K562 (cell line): ENCODE data around the gene EPDR1. TPM values are rescaled to one million over a fixed set of nuclear protein-coding genes. Genes with fewer than 3 reads are reported as not detected.

Experiments
- ATAC-seq: fragments of 200-7000 bp; cut with Tn5 transposase; 3 replicates; pipeline ENCODE4 v1.9.1; 2020; ENCODE audit warnings: moderate library complexity
- BruUV-seq: library from RNA; stranded (reverse); fragments of 400-500 nt; replicated peaks from 2 replicates; lab custom pipeline; 2021; lab: Mats Ljungman, UMichigan
- CTCF ChIA-PET: fragments of 300-600 bp; formaldehyde crosslinking; extraction: SDS; loops from one replicate; lab custom pipeline; 2021; ENCODE audit warnings: low intra/inter-chr PET ratio; lab: Yijun Ruan, JAX
- POLR2A ChIA-PET: fragments of 300-600, 350-650 bp; sonication (Branson Sonifier 250); formaldehyde crosslinking; extraction: SDS; loops from one replicate; lab custom pipeline; 2021; ENCODE audit warnings: antibody characterized with exemption, inconsistent platforms; lab: Yijun Ruan, JAX
- DNase-seq, 4 experiments: peaks; one replicate each; pipeline versions ENCODE4 v3.0.0 to v3.0.0-alpha.2; 2011 to 2018; ENCODE audit warnings: low spot score in 3 of 4, mixed read lengths in 3 of 4; ENCODE audit errors: extremely low read depth in 1 of 4
- FAIRE-seq: peaks from 2 replicates; lab custom pipeline; 2011; peaks lifted over from hg19 to GRCh38; lab: Jason Lieb, UNC
- H2AFZ ChIP-seq: 2 replicates; pipeline ENCODE4 v1.6.0; 2011; ENCODE audit warnings: low read depth, low read length, control low read depth, inconsistent platforms
- H3K27ac ChIP-seq: fragments of 200-600 bp; 3 replicates; pipeline ENCODE4 v1.8.0; 2011; ENCODE audit warnings: low read depth, mild to moderate bottlenecking, control low read depth, inconsistent platforms, low read length, moderate library complexity, mixed read lengths; ENCODE audit errors: extremely low read depth
- H3K27me3 ChIP-seq, 2 experiments: fragments of 300-600 bp in 1 of 2; 2 replicates in 1 of 2; 3 replicates in 1 of 2; pipeline versions ENCODE4 v1.6.0 to v1.8.0; 2011; ENCODE audit warnings: inconsistent platforms in 2 of 2, low read length in 2 of 2, mild to moderate bottlenecking in 1 of 2, mixed read lengths in 1 of 2, moderate library complexity in 1 of 2; ENCODE audit not compliant: control insufficient read depth in 2 of 2, insufficient read depth in 2 of 2
- H3K36me3 ChIP-seq: fragments of 300-600 bp; 3 replicates; pipeline ENCODE4 v1.8.0; 2011; ENCODE audit warnings: mild to moderate bottlenecking, low read length, inconsistent platforms; ENCODE audit not compliant: control insufficient read depth, insufficient read depth
- H3K4me1 ChIP-seq, 2 experiments: fragments of 200-600 bp in 1 of 2; replicated peaks in 1 of 2; 2 replicates in 1 of 2; 3 replicates in 1 of 2; pipeline versions ENCODE4 v1.5.1 to v1.8.0; 2011; ENCODE audit warnings: inconsistent platforms in 2 of 2, low read length in 2 of 2, mild to moderate bottlenecking in 1 of 2, mixed read lengths in 1 of 2, moderate library complexity in 1 of 2; ENCODE audit not compliant: control insufficient read depth in 2 of 2, insufficient read depth in 2 of 2
- H3K4me2 ChIP-seq: 2 replicates; pipeline ENCODE4 v1.6.1; 2011; ENCODE audit warnings: low read length, control low read depth, inconsistent platforms, mixed read lengths; ENCODE audit not compliant: insufficient read depth
- H3K4me3 ChIP-seq: fragments of 200-600 bp; sonication (generic), shearing (Covaris generic); 2 replicates; pipeline ENCODE4 v1.5.1; 2016; ENCODE audit warnings: control low read depth, inconsistent platforms
- H3K79me2 ChIP-seq: fragments of 200-600 bp; 3 replicates; pipeline ENCODE4 v1.8.0; 2011; ENCODE audit warnings: low read length, inconsistent platforms; ENCODE audit not compliant: control insufficient read depth, insufficient read depth
- H3K9ac ChIP-seq, 2 experiments: 2 replicates each; pipeline versions ENCODE4 v1.6.0 to v1.6.1; 2011; ENCODE audit warnings: low read depth in 2 of 2, low read length in 2 of 2, control low read depth in 1 of 2, inconsistent platforms in 1 of 2, mild to moderate bottlenecking in 1 of 2, mixed read lengths in 1 of 2; ENCODE audit not compliant: insufficient read depth in 1 of 2
- H3K9me1 ChIP-seq: one replicate; pipeline ENCODE4 v1.6.0; 2011; ENCODE audit warnings: inconsistent platforms, mild to moderate bottlenecking, low read length, moderate library complexity; ENCODE audit not compliant: control insufficient read depth, insufficient read depth
- H3K9me3 ChIP-seq: replicated peaks from 2 replicates; pipeline ENCODE4 v1.5.1; 2011; ENCODE audit warnings: low read depth, low read length, inconsistent platforms; ENCODE audit not compliant: control insufficient read depth, insufficient read depth
- H4K20me1 ChIP-seq: replicated peaks from 2 replicates; pipeline ENCODE4 v1.6.1; 2011; ENCODE audit warnings: low read length, inconsistent platforms, mixed read lengths; ENCODE audit not compliant: control insufficient read depth, insufficient read depth
- BCLAF1 ChIP-seq, 2 experiments: fragments of 450-650 bp in 1 of 2; IDR thresholded peaks; 2 replicates each; pipeline ENCODE4 v1.6.1; 2011 to 2017; ENCODE audit warnings: low read depth in 2 of 2, antibody characterized with exemption in 1 of 2, borderline replicate concordance in 1 of 2, low read length in 1 of 2, mild to moderate bottlenecking in 1 of 2, mixed read lengths in 1 of 2; ENCODE audit not compliant: control insufficient read depth in 1 of 2
- PYGO2 ChIP-seq: fragments of 450-650 bp; IDR thresholded peaks from 2 replicates; pipeline ENCODE4 v1.6.1; 2016; ENCODE audit warnings: mild to moderate bottlenecking, missing genetic modification characterization, moderate library complexity, missing compliant biosample characterization
- ZFP91 ChIP-seq: sonication (generic); formaldehyde crosslinking; IDR thresholded peaks from 2 replicates; pipeline ENCODE4 v1.8.0; 2022; ENCODE audit warnings: mild to moderate bottlenecking, missing genetic modification reagents
- WGBS: fragments of 100-300 bp; shearing (Covaris generic); methylation state at CpG from one replicate; pipeline ENCODE4 v1.1.6; 2016; ENCODE audit warnings: low coverage, mixed read lengths; ENCODE audit not compliant: insufficient coverage; ENCODE audit errors: missing lambda C conversion rate; 5-methylcytosine and 5-hydroxymethylcytosine counted together
- in situ Hi-C: fragments of 300-500 bp; cut with MboI; formaldehyde crosslinking; loops from 4 replicates; pipeline ENCODE4 v1.15.0; 2018; ENCODE audit warnings: inconsistent platforms, mixed read lengths
- intact Hi-C: fragments of 100-400 bp; cut with micrococcal nuclease; formaldehyde crosslinking; loops from 2 replicates; pipeline ENCODE4 v1.14.2; 2022
- polyA plus RNA-seq, 8 experiments: library from polyadenylated mRNA; depleted of rRNA in 4 of 8; stranded (reverse) in 5 of 8; unstranded in 3 of 8; fragments of >200 nt; fragmentation: Nextera tagmentation in 2 of 8; fragmentation: Illumina TruSeq in 1 of 8; extraction: Ambion mirVana in 2 of 8; extraction: Trizol in 1 of 8; gene quantifications; 2 replicates each; pipeline versions ENCODE4 v1.2.1 to v1.2.3, GENCODE V29; 2011 to 2014; ENCODE audit warnings: inconsistent platforms in 1 of 8, missing spikeins in 1 of 8
- total RNA-seq, 7 experiments: library from RNA; depleted of rRNA in 6 of 7; stranded (reverse); fragments of >200 nt in 6 of 7; fragmentation: Illumina TruSeq in 2 of 7; extraction: Trizol in 2 of 7; gene quantifications; 2 replicates each; pipeline versions ENCODE4 v1.2.1 to v1.2.3, GENCODE V29; 2011 to 2021; ENCODE audit warnings: low replicate concordance in 1 of 7

Gene EPDR1
- total and polyA plus RNA-seq, 9 of the 15 experiments (the other 6 are each of a cell fraction or from before 2014, with no cell fraction given) = 0.01 to 0.11 TPM; not detected in 7

GRCh38 chr7:37923996-37924395 lies 3.6 kb downstream of the EPDR1 start (continued):
- TF ChIP-seq PYGO2 (tag) = no peak

GRCh38 chr7:37924491-37925041 lies 4.1 kb downstream of the EPDR1 start:
- FAIRE-seq = no peak
- ChIA-PET CTCF (no interaction called here), POLR2A (no interaction called here)
- no peaks in the 10 kb centered on the region for H3K36me3 ChIP-seq
- WGBS = 48% methylated on average over 3 of the region's 3 CpGs
- intact Hi-C loops = no loop called here
- H4K20me1 ChIP-seq = no peaks in the 10 kb centered on the region
- H3K79me2 ChIP-seq = no peaks in the 10 kb centered on the region
- H3K27me3 ChIP-seq = no peaks in the 10 kb centered on the region
- H3K27ac ChIP-seq = no peak overlapping the region
- peaks cover 9 to 20% of the 10 kb centered on the region in 2 experiments; a peak in 4 of 5 replicates for H3K4me1 ChIP-seq
- no peak overlapping the region for H3K9ac ChIP-seq
- in situ Hi-C loops = no loop called here
- TF ChIP-seq ZFP91 (CRISPR knock-in tag) = no peak
- no peak for TF ChIP-seq BCLAF1 (IDR thresholded peaks at IDR 0.05; ENCODE audit: borderline replicate concordance in 1 of 2, control insufficient read depth in 1 of 2, low read depth in 2 of 2, low read length in 1 of 2)
- no TSS peak for BruUV-seq
- H3K4me2 ChIP-seq = no peak overlapping the region
- DNase-seq = no peak
- H2AFZ ChIP-seq = no peak overlapping the region
- H3K4me3 ChIP-seq = no peak overlapping the region
- H3K9me3 ChIP-seq = no peaks in the 10 kb centered on the region
- no peaks in the 10 kb centered on the region for H3K9me1 ChIP-seq
- no peak for ATAC-seq
